ENCODE data around the gene SEMA4C.

The SEMA4C gene

DNA sequence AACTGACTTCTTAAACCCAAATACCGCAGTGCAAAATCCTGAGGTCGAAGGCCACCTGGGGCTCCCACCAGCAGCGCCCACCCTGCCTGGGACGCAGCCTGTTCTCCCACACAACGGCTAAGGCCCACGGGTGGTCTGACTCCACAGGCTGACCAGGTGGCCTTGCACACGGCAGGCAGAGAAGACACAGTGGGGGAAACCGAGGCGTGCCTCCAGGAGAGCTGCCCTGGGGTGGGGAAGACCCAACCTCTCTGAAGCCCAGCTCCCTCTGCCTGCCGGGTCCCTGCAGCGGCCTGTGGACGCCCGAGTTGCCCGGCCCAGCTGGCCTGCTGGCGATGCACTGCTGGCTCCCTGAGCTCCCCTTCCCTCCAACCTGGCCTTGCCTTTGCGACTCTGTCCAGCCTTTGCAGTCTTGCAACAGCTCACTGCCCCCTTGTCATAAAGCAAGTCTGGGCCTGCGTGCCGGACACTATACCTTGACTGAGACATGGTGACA lies 9.7 kb upstream of the SEMA4C start:
- DNase-seq: no peak

GRCh38 chr2:96878796-96879544 lies 9.1 kb upstream of the SEMA4C start:
- DNase-seq: no peak

DNA sequence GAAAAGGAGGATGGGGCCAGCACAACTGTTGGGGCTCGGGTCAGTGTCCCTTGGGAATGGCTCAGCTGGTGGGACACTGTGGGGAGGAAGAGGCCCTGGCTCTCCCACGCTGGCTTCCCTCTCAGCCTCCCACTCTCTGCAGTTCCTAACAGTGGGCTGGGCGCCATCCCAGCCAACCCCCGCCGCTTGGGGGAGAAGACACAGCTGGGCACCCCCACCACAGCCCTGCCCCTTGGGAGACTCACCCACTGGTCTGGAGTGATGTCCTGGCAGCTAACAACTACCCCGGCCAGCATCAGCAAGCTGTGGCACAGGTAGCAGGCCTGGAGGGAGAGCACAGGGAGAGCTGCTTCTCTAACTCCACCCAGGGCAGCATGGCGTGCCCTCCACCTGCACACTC lies 8.3 kb upstream of the SEMA4C start:
- DNase-seq: no peak

GRCh38 chr2:96877631-96878092 lies 7.8 kb upstream of the SEMA4C start:
- DNase-seq: no peak

DNA sequence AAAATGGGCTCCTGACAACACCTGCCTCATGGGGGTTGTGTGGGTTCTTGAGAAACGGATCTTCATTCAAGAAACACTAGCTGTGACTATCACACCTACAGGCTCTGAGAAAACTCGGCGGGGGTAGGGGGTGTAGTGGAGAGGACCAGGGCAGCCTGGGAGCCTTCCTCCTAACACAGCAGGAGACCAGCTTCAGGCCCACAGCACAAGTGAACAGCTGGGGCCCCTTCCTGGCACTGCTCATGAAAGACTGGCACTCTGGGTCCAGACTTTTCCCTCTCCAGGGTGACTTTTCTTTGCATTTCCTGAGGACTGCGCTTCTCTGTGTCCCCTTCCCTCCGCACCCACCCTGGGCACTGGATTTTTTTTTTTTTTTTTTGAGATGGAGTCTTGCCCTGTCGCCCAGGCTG lies 7.2 kb upstream of the SEMA4C start:
- DNase-seq: no peak

DNA sequence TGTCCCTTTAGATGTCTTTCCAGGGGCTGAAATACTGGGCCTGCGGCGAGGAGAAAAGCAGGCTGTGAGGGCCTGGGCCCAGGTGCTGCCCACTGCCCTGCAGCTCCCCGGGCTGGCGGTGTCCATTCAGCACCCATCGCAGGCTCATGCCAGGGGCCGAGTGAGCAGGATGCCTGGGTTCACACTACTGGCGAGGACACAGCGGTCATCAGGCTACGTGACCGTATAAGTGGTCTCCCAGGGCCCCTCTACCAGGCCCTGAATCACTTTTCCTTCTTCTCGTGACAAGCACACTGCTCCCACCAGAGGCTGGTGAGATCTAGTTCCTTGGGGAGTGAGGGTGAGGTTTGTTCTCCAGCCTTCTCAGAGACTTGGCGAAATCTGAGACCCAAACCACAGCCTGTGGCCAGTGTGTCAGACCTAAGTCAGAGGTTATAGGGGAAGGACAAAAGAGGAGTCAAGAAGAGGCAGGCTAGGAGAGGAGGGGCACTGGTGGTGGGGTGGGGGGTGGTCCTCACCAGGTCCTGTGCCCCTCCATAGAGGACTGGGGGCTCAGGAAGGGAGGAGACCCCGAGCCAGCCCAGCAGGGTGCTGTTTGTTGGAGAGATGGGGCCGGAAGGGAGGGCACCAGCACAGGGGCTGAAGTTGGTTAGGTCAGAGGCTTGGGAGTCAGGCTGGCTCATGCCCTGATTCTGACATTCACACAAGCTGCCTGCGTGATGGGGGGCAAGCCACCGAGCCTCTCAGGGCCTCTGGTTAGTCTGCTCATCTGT lies 6.6 kb upstream of the SEMA4C start:
- no peak for DNase-seq

- no peak for DNase-seq
Measured at GRCh38 chr2:96875498-96876268, 5.8 kb upstream of the SEMA4C start.

GRCh38 chr2:96874198-96874831 lies 4.4 kb upstream of the SEMA4C start:
- peak; percentile 25 for DNase-seq

- DNase-seq: no peak
Measured at GRCh38 chr2:96873651-96874096, 3.8 kb upstream of the SEMA4C start.

- DNase-seq: no peak
Measured at GRCh38 chr2:96872591-96873349, 2.9 kb upstream of the SEMA4C start.

GRCh38 chr2:96870626-96871255 lies 861 bp upstream of the SEMA4C start:
- DNase-seq: peak; percentile 76

DNA sequence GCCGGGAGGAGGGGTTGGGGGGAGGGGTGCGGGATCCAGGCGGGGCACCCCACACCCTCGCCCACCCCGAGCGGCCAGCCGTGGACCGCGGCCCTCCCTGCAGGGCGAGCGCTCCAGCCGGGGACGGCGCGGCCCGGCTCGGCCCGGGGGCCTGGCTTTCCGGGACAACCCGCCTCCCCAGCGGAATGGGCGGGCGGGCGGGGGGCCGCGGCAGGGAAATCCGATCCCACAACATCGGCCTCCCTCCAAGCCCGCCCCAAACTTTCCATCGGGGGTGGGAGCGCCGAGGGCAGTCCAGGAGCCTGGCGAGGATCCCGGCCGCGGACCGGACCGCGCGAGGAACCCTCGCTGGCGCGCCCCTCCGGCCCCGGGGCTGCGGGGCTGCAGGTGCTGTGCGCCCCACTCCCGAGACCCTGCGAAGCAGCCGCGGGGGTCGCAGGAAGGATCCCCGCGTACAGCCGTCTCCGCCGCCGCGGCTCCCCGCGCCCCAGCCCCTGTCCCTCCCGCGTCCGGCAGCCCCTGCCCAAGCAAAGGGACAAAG lies 529 bp downstream of the SEMA4C start:
- no peak for DNase-seq

DNA sequence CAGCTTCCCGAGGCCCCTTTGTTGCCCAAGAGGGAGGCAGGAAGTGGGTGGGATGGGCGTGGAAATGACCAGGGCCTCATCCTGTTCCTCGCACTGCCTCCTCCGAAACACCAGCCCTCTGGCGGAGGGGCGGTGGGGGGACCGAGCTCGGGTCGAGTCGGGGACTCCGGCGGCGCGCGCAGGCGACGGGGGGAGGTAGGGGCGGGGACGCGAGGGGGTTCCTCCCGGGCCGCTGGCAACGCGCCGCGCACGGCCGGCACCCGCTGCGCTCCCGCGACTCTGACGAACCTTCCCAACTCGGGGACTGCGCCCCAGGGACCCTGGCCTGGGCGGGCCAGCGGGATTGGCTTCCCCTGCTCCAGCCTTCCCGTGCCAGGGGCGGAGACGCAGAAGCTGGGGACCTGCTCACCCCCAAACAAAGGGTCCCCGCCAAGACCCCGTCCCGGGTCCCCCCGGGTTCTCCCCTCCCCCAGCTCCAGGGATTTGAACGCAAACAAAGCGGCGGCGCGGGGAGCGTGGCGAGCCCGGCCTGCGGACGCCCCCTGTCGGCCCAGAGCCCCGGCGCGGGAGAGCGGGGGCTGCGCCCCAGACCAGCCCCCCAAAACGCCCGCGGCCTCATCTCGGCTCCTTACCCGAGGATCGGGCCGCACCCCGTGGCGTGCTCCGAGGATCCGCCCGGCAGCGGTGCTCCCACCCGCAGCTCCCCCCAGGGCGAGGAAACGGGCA lies 1.2 kb downstream of the SEMA4C start:
- DNase-seq: peak; percentile 63

GRCh38 chr2:96867756-96868554 lies 1.9 kb downstream of the SEMA4C start:
- DNase-seq: peak; percentile 57

DNA sequence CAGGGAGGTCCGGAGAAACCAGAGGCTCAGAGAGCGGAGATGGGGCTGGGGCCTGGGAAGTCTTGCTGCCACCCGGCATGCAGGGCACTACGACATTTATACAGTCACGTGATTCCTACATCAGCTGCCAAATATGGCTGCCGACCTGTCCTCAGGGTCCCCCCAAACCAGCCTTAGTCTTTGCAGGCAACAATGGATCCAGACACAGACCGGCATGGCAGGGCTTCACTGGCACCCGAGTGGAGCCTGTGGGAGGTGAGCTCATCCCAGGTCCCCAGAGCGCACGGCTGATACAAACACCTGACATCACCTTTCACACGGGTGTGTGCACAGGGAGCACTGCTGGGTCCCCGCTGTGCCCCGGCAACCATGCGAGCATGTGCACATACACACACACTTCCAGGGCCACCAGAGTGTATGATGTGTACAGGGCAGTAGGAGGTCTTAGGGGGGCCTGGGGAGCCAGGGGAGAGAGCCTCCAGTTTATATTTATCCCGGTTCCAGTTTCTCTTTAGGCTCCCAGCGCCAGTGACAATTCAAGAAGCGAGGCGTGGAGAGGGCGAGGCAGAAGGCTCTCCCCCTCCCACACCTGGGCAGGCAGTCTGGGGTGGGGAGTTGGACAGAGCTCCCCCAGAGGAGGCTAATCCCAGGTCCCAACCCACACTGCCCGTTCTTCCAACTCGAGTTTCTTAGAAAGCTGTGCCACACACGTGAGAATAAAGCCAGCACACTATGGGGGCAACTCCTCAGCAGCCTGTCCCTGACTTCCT lies 2.7 kb downstream of the SEMA4C start:
- DNase-seq: no peak

GRCh38 chr2:96866586-96866985 lies 3.3 kb downstream of the SEMA4C start:
- DNase-seq: no peak

DNA sequence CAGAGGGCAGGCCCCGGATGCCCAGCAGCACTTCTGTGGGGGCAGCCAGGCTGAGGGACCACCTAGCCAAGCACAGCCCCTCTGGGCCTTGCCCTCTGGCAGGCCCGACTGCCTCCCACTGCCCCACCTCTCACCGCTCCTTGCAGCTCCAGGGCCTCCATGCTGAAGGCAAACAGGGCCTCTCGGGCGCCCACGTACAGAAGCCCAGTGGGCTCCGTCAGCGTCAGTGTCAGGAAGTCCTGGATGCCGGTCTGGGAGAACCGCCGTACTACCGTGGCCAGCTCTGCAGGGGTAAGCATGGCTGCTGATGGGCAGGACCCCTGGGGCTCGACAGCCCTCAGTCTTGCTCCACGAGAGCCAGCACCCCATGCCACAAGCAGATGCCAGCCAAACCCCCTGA lies 3.7 kb downstream of the SEMA4C start:
- DNase-seq: no peak

DNA sequence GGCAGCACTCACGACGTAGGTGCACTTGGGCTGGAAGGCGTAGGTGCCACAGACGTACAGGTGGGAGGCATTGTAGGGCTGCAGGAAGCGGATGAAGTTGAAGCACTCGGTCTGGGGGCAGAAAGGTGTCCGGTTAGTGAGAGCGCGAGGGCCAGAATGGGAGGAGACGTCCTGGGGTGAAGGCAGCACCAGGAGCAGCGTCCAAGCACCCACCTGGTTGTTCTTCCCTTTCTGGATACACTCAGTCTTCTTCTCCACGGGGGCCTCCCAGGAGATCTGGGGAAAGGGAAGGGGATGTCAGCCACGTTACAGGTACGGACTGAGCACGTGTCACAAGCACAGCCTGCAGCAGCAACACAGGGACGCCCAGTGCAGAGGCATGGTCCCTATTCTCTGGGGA lies 4.2 kb downstream of the SEMA4C start:
- DNase-seq: no peak

Data from CD4-positive, alpha-beta T cell treated with Interleukin-17A for 1 hour (primary cell).